ENCODE data around the gene BICDL2.
"Not testable (repeated sequence)": the region's sequence is repeated elsewhere in the genome, so short reads cannot be mapped to it uniquely, and the experiment has no call there.

Gene BICDL2, protein sequence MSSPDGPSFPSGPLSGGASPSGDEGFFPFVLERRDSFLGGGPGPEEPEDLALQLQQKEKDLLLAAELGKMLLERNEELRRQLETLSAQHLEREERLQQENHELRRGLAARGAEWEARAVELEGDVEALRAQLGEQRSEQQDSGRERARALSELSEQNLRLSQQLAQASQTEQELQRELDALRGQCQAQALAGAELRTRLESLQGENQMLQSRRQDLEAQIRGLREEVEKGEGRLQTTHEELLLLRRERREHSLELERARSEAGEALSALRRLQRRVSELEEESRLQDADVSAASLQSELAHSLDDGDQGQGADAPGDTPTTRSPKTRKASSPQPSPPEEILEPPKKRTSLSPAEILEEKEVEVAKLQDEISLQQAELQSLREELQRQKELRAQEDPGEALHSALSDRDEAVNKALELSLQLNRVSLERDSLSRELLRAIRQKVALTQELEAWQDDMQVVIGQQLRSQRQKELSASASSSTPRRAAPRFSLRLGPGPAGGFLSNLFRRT

GRCh38 chr16:3036726-3037315, at the start of gene BICDL2:
Gene BICDL2 (minus strand): TSS chr16:3036944. CDS start chr16:3035496, 1,448 bp downstream.
- FAIRE-seq = no peak

DNA sequence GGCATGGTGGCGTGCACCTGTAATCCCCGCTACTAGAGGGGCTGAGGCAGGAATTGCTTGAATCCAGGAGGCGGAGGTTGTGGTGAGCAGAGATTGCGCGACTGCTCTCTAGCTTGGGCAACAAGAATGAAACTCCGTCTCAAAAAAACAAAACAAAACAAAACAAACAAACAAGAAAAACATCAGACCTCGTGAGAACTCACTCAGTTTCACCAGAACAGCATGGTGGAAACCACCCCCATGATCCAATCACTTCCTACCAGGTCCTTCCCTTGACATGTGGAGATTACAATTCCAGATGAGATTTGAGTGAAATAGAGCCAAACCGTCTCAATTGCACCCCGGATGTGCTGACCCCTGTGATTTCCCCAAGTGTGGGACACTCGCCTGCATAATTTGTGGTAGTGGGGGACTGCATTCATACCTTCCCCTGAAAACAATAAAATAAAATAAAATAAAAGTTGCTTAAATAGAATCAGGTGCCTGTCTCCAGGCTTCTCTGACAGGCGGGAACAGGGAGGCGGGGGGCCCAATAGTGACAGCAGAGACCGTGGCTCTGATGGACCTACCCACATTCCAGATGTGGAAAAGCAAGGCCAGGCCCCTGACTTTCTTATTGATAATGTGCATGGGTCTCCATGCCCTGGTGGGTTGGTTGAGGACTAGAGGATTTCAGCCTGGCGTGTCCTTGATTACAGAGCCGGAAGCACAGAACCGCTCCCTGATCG, 49.3 kb upstream of the BICDL2 start:
- no peak for FAIRE-seq

DNA sequence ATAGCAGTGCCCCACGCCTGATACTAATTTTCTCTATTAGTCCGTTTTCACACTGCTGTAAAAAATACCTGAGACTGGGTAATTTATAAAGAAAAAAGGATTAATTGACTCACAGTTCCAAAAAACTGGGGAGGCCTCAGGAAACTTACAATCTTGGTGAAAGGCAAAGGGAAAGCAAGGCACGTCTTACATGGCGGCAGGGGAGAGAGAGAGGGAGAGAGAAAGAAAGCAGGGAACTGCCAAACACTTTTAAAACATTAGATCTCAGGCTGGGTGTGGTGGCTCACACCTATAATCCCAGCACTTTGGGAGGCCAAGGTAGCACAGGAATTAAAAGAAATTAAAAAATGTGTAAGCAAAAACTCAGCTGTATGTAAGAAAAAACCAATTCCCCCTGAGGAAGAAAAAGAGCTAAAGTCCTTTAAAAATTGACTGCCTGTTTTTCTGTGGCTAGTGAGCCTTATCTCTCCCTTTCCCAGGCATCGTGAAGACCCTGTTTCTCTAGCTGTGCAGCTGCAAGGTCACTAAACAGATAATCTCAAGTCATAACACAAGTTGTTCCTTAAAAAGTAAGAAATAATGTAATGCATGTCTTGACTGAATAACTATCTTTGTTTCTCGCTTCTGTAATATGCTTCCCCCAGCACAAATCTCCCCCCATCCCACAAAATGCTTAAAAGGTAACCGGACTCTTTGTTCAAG, 48.4 kb upstream of the BICDL2 start:
- no peak for FAIRE-seq

DNA sequence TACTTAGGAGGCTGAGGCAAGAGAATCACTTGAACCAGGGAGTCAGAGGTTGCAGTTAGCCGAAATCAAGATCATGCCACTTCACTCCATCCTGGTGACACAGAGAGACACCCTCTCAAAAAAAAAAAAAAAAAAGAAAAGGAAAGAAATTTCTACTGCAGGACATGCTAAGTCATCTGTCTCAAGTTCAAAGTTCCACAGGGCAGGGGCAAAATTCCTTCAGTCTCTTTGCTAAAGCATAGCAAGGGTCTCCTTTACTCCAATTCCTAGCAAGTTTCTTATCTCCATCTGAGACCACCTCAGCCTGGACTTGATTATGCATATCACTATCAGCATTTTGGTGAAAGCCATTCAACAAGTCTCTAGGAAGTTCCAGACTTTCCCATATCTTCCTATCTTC, 47.7 kb upstream of the BICDL2 start:
- FAIRE-seq = no peak

GRCh38 chr16:3083408-3083807, 46.7 kb upstream of the BICDL2 start:
- not testable (repeated sequence) for FAIRE-seq

GRCh38 chr16:3081957-3082356, 45.2 kb upstream of the BICDL2 start:
- not testable (repeated sequence) for FAIRE-seq

DNA sequence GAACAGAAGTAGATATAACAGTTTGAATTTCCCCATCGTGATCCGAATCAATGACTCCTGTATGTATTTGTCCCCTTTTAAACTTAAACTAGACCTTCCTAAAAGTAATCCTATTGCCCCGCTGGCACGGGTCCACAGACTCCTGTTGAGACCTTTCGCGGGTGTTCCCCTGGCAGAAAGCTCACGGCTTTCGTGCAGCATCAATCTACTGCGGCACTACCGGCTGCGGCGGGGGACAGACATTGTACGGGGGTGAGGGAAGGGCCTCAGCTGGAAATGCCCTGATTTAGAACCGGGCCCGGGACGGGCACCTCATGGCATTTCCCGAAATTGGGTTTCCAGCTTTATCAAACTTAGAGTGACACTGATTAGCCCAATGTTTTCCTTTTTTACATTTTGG, 43.3 kb upstream of the BICDL2 start:
- no peak for FAIRE-seq

- no peak for FAIRE-seq
Measured at GRCh38 chr16:3076577-3076976, 39.8 kb upstream of the BICDL2 start.

GRCh38 chr16:3075946-3076345, 39.2 kb upstream of the BICDL2 start:
- not testable (repeated sequence) for FAIRE-seq

- FAIRE-seq = no peak
Measured at GRCh38 chr16:3075523-3075915, 38.8 kb upstream of the BICDL2 start.

GRCh38 chr16:3074860-3075522, 38.2 kb upstream of the BICDL2 start:
- FAIRE-seq = no peak

GRCh38 chr16:3073448-3073847, 36.7 kb upstream of the BICDL2 start:
- no peak for FAIRE-seq

- not testable (repeated sequence) for FAIRE-seq
Measured at GRCh38 chr16:3072576-3073263, 36.0 kb upstream of the BICDL2 start.

DNA sequence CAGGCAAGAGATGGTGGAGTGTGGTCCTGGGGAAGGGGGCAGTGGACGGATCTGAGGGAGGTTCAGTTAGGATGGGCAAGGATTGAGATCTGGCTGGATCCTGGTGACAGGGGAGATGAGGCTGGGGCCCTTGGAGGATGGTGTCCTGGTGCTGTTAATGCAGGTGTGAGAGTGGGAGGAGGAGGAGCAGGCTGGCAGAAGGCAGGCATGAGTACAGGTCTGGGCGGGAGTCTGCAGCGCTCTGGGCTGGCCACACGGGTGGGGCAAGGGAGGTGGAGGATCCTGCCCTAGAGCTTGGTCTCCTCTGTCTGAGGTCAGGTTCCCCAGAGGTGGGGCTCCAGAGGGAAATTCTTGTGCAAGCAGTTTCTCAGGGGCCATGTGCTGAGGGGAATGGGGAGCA, 35.4 kb upstream of the BICDL2 start:
- FAIRE-seq = not testable (repeated sequence)

DNA sequence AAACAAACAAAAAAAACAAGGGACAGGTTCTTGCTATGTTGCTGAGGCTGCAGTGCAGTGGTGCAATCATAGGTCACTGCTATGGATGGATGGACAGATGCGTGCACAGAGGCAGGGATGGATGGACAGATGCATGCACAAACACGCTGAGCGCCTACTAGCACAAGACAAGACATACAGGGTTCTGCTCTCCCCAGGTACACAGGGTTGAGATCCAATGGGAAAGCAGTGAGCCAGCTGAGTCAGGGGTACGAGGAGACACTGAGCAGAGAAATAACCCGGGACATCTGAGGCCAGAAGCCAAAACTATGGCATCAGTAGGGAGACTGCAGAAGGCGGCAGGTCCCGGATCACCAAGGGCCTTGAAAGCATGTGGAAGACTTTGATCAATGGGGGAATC, 34.9 kb upstream of the BICDL2 start:
- no peak for FAIRE-seq

DNA sequence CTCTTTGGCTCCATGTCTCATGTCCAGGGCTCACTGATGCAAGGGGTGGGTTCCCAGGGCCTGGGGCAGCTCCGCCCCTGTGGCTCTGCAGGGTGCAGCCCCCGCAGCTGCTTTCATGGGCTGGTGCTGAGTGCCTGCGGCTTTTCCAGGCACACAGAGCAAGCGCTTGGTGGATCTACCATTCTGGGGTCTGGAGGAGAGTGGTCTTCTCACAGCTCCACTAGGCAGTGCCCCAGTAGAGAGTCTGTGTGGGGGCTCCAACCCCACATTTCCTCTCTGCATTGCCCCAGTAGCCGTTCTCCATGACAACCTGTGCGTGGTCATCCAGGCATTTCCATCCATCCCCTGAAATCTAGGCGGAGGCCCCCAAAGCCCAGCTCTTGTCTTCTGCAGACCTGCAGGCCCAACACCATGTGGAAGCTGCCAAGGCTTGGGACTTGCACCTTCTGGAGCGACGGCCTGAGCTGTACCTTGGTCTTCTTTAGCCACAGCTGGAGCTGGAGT, 33.9 kb upstream of the BICDL2 start:
- no peak for FAIRE-seq

- FAIRE-seq = not testable (repeated sequence)
Measured at GRCh38 chr16:3069146-3069545, 32.4 kb upstream of the BICDL2 start.

DNA sequence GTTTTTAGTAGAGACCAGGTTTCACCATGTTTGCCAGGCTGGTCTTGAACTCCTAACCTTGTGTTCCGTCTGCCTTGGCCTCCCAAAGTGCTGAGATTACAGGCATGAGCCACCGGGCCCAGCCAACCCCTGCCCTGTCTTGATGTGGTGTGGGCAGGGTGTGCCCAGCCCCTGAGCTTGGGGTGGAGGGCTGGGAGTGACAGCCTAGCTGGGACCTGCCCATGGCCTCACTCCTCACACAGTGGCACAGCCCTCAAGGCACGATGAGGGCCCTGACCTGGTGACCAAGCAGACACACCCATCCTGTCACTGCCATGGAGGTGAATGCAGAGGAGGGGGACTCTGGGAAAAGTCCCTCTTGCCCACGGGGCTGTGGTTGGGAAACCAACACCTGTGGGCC, 31.7 kb upstream of the BICDL2 start:
- no peak for FAIRE-seq

DNA sequence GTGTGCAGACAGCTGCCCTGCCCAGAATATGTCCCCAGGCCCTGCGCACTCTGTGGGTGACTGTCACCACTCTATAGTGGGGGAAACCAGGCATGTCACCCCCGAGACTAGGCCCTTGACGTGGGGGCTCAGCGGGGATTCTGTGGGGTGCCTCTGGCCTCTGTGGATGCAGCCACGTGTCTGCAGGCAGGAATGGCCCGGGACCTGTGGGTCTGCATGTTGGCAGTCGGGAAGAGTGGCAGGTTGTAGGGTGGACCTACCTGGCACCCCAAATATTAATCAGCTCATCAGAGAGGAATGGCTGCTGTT, 29.6 kb upstream of the BICDL2 start:
- no peak for FAIRE-seq

DNA sequence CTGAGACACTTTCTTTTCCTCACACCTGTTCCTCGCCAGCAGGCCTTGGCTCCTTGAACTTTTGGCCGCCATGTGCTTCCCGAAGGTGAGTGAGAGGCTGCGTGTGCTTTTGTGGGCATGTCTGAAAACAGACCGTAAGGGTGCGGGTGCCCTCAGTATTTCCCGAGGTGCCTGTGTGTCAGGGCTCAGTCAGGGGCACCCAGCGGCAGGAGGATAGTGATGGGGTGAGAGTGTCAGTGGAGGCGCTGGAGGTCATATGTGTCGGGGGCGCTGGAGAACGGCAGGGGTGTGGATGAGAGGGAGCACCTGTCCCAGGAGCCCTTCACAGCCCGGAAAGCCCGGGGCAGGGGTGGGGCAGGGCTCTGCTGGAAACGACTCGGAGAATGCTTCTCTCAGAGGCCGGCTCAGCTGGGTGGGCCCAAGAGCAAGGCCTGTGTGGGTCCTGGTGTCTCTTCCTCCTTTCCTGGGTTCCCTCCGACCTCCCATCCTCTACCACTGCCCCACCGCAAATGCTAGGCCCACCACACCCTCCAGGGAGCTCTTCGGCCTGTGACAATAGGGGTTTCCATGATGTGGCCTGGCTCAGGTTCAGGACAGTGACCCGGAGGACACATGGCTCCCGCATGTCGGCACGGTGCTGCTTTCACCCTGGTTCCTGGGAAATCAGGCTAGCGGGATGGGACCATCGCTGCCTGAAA, 29.1 kb upstream of the BICDL2 start:
- FAIRE-seq = no peak

GRCh38 chr16:3065069-3065741, 28.5 kb upstream of the BICDL2 start, which contains the start of gene IL32:
Gene IL32 (plus strand): TSS chr16:3065640. CDS start chr16:3065812, 172 bp downstream.
- FAIRE-seq = no peak

Measured in islet of Langerhans (tissue), 1 donor.